HL-60/S4 treated with phorbol 12-myristate 13-acetate at 8.2 ng/mL for 4 days and 3 days (cell line): ENCODE data around the gene ESPL1.

Experiments used
- in situ Hi-C: fragments of 300-500 bp; cut with MboI; formaldehyde crosslinking; loops from 2 replicates; pipeline ENCODE4 v1.15.0; 2022; ENCODE audit warnings: low sequenced_read_pairs

Gene ESPL1

GRCh38 chr12:53332744-53333143 lies 64.6 kb downstream of the ESPL1 start:
- in situ Hi-C loops, result no loop called here

GRCh38 chr12:53333289-53333688 lies 65.2 kb downstream of the ESPL1 start:
- in situ Hi-C loops, result no loop called here

- in situ Hi-C loops, result no loop called here
Observed at GRCh38 chr12:53333845-53334244, 65.7 kb downstream of the ESPL1 start.

- in situ Hi-C loops, result no loop called here
Observed at GRCh38 chr12:53334822-53335221, 66.7 kb downstream of the ESPL1 start.

- in situ Hi-C loops, result no loop called here
Observed at GRCh38 chr12:53336181-53336681, 68.1 kb downstream of the ESPL1 start, which contains the start of gene SP7. Gene SP7 (minus strand): TSS chr12:53336354. CDS start chr12:53335646, 708 bp downstream.

DNA sequence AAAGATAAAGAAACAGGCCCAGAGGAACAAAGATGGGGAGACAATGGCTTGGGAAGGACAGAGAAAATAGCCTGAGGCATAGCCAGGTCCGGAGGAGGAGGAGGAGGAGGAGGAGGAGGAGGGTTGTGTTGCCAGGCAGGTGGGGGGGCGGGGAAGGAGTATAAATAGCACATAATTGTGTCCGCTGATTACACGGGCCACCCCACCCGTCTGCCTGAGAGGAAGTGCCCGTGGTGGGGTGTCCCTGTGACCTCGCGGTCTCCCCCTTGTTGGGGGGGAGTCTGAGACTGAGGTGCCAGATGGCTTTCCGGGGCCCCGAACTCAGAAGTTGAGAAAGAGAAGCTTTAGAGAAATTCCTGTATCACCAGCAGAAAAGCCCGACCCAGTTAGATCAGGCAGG lies 69.9 kb downstream of the ESPL1 start:
- in situ Hi-C loops, result no loop called here

GRCh38 chr12:53338916-53339315 lies 70.8 kb downstream of the ESPL1 start:
- in situ Hi-C loops, result no loop called here

DNA sequence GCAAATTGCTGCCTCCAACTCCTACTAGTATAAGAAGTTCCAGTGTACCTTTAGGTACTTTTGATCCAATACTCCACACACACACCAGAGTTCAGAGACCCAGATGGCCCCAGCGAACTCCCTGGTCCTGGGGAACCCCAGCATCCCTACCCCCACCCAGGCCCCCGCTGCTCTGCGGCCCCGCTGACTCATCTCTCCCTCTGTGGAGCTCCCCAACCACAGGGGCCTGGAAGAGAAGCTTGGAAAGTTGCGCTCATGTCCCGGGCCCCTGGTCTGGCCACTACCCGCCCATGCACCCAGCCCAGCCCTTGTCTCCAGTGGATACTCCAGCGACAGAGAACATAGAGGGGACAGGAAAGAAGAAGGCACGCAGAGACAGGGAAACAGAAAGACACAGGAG lies 72.3 kb downstream of the ESPL1 start:
- in situ Hi-C loops, result no loop called here
